Left renal pelvis (tissue), 4 donors: ENCODE data around the gene ATG7. TPM values are rescaled to one million over a fixed set of nuclear protein-coding genes. Genes with fewer than 3 reads are reported as not detected.

Source experiments
- DNase-seq, 4 donors: peaks; one replicate each; pipeline ENCODE4 v3.0.0-alpha.2; 2013; ENCODE audit warnings: low read depth in 4 of 4, low spot score in 3 of 4
- polyA plus RNA-seq, 4 donors: library from polyadenylated mRNA; unstranded; fragments of 120-200 nt; gene quantifications; one replicate each; pipeline ENCODE4 v1.2.1, GENCODE V29; 2013; ENCODE audit not compliant: insufficient read length in 4 of 4

ATG7 gene
- polyA plus RNA-seq, 4 donors, result 23.5 to 26.3 (median 25.4) TPM

- DNase-seq, result peak in 3 of 4 donors; percentile 74 to 83 (median 77)
These were observed 328.5 kb downstream of the ATG7 start for GRCh38 chr3:11600501-11601282.

- no peak for DNase-seq
These were observed 329.4 kb downstream of the ATG7 start for GRCh38 chr3:11601446-11602238.

- DNase-seq, result no peak
These were observed 330.1 kb downstream of the ATG7 start for GRCh38 chr3:11602239-11602840.

- no peak for DNase-seq
These were observed 330.8 kb downstream of the ATG7 start for GRCh38 chr3:11602886-11603527.

- DNase-seq, result no peak
These were observed 331.4 kb downstream of the ATG7 start for GRCh38 chr3:11603628-11604027.

- no peak for DNase-seq
These were observed 332.1 kb downstream of the ATG7 start for GRCh38 chr3:11604139-11604892.

GRCh38 chr3:11605398-11605797, 333.2 kb downstream of the ATG7 start:
- no peak for DNase-seq

- no peak for DNase-seq
These were observed 334.0 kb downstream of the ATG7 start for GRCh38 chr3:11606090-11606784.

- DNase-seq, result no peak
These were observed 334.8 kb downstream of the ATG7 start for GRCh38 chr3:11606865-11607440.

Other genes starting within 250 kb of the ATG7 start
- 10 to 100 TPM in 1 of 4 donors, 1 to 10 TPM in 3; 2.2 to 11.6 (median 3.1) TPM for gene HRH1, start 117.9 kb upstream of the ATG7 start, polyA plus RNA-seq